HepG2 (cell line): ENCODE measurements around the gene DNPH1. TPM values are rescaled to one million over a fixed set of nuclear protein-coding genes. Genes with fewer than 3 reads are reported as not detected.

Experiments
- CC2D1A ChIP-seq: sonication (generic); formaldehyde crosslinking; IDR thresholded peaks from 2 replicates; pipeline ENCODE4 v1.8.1; 2023; ENCODE audit warnings: mild to moderate bottlenecking, missing genetic modification reagents
- ERF ChIP-seq: IDR thresholded peaks from 2 replicates; pipeline ENCODE4 v1.6.1; 2018; ENCODE audit warnings: missing biosample characterization, missing genetic modification reagents
- EZH2 ChIP-seq: conservative IDR thresholded peaks from 2 replicates; pipeline ENCODE4 v1.6.1; 2012; ENCODE audit warnings: mild to moderate bottlenecking, low read depth, low read length, moderate library complexity
- FOXA1 ChIP-seq, 2 experiments: fragments of 450-650 bp in 1 of 2; sonication (generic) in 1 of 2; formaldehyde crosslinking in 1 of 2; IDR thresholded peaks; 2 replicates each; pipeline versions ENCODE4 v1.4.0 to v1.6.1; 2016 to 2020; ENCODE audit warnings: missing genetic modification reagents in 1 of 2
- FOXO1 ChIP-seq: sonication (generic); formaldehyde crosslinking; IDR thresholded peaks from 2 replicates; pipeline ENCODE4 v1.4.0; 2020; ENCODE audit warnings: missing genetic modification reagents
- GATAD2A ChIP-seq: IDR thresholded peaks from 2 replicates; pipeline ENCODE4 v1.6.1; 2016
- GRHL1 ChIP-seq: sonication (generic); formaldehyde crosslinking; conservative IDR thresholded peaks from 2 replicates; pipeline ENCODE4 v1.8.0; 2022; ENCODE audit warnings: missing genetic modification reagents
- HOXA5 ChIP-seq: sonication (generic); formaldehyde crosslinking; IDR thresholded peaks from 2 replicates; pipeline ENCODE4 v1.4.0; 2020; ENCODE audit warnings: missing genetic modification reagents
- JARID2 ChIP-seq: sonication (generic); formaldehyde crosslinking; IDR thresholded peaks from 2 replicates; pipeline ENCODE4 v1.8.1; 2023; ENCODE audit warnings: missing genetic modification reagents, inconsistent platforms; ENCODE audit not compliant: insufficient replicate concordance
- NCOA2 ChIP-seq: sonication (generic); formaldehyde crosslinking; IDR thresholded peaks from 2 replicates; pipeline ENCODE4 v1.8.0; 2022; ENCODE audit warnings: inconsistent platforms
- PCBP1 ChIP-seq: fragments of 200-400 bp; formaldehyde crosslinking; IDR thresholded peaks from 2 replicates; pipeline ENCODE4 v1.6.1; 2017; ENCODE audit warnings: mild to moderate bottlenecking, low read depth, low read length, borderline replicate concordance
- PHF5A ChIP-seq: IDR thresholded peaks from one replicate; pipeline ENCODE4 v1.6.1; 2018; ENCODE audit warnings: low read depth, missing genetic modification reagents; ENCODE audit not compliant: unreplicated experiment
- RNF2 ChIP-seq: fragments of 450-650 bp; conservative IDR thresholded peaks from 2 replicates; pipeline ENCODE4 v1.6.1; 2016; ENCODE audit warnings: low read depth
- SOX13 ChIP-seq, 3 experiments: fragments of 450-650 bp in 1 of 3; sonication (generic) in 1 of 3; formaldehyde crosslinking in 1 of 3; IDR thresholded peaks in 2 of 3; conservative IDR thresholded peaks in 1 of 3; 2 replicates each; pipeline versions ENCODE4 v1.5.0 to v1.6.1; 2016 to 2020; ENCODE audit warnings: antibody characterized with exemption in 1 of 3, mild to moderate bottlenecking in 1 of 3, missing compliant biosample characterization in 1 of 3, missing genetic modification reagents in 1 of 3, moderate library complexity in 1 of 3
- SOX6 ChIP-seq, 2 experiments: fragments of 450-650 bp in 1 of 2; sonication (generic) in 1 of 2; formaldehyde crosslinking in 1 of 2; IDR thresholded peaks; 2 replicates each; pipeline versions ENCODE4 v1.4.0 to v1.6.1; 2017 to 2020; ENCODE audit warnings: antibody characterized with exemption in 1 of 2, mild to moderate bottlenecking in 1 of 2, missing genetic modification reagents in 1 of 2
- SRF ChIP-seq: IDR thresholded peaks from 2 replicates; pipeline ENCODE4 v1.6.1; 2011; ENCODE audit warnings: mild to moderate bottlenecking, low read depth, low read length, moderate library complexity
- ZNF33B ChIP-seq: sonication (generic); formaldehyde crosslinking; IDR thresholded peaks from 2 replicates; pipeline ENCODE4 v1.5.1; 2020; ENCODE audit warnings: mild to moderate bottlenecking, missing genetic modification reagents
- ZNF570 ChIP-seq: sonication (generic); formaldehyde crosslinking; IDR thresholded peaks from 2 replicates; pipeline ENCODE4 v1.4.0; 2020; ENCODE audit warnings: mild to moderate bottlenecking, missing genetic modification reagents, borderline replicate concordance
- ZNF576 ChIP-seq: sonication (generic); formaldehyde crosslinking; IDR thresholded peaks from 2 replicates; pipeline ENCODE4 v1.4.0; 2020; ENCODE audit warnings: mild to moderate bottlenecking, missing genetic modification reagents
- ZNF580 ChIP-seq: IDR thresholded peaks from 2 replicates; pipeline ENCODE4 v1.6.1; 2016; ENCODE audit warnings: low read depth, borderline replicate concordance
- ZNF615 ChIP-seq: sonication (generic); formaldehyde crosslinking; IDR thresholded peaks from 2 replicates; pipeline ENCODE4 v1.5.0; 2020; ENCODE audit warnings: mild to moderate bottlenecking, missing genetic modification reagents, borderline replicate concordance
- ZNF724P ChIP-seq: sonication (generic); formaldehyde crosslinking; IDR thresholded peaks from 2 replicates; pipeline ENCODE4 v1.8.0; 2022; ENCODE audit warnings: missing genetic modification reagents, borderline replicate concordance
- ZNF777 ChIP-seq: sonication (generic); formaldehyde crosslinking; IDR thresholded peaks from 2 replicates; pipeline ENCODE4 v1.4.0; 2020; ENCODE audit warnings: missing genetic modification reagents
- polyA plus RNA-seq, 8 experiments: library from polyadenylated mRNA; depleted of rRNA in 3 of 8; stranded (reverse) in 7 of 8; unstranded in 1 of 8; fragments of >200 nt; fragmentation: Illumina TruSeq in 4 of 8; extraction: Trizol in 4 of 8; gene quantifications; 2 replicates each; pipeline versions ENCODE4 v1.2.1 to v1.2.3, GENCODE V29; 2011 to 2016; ENCODE audit warnings: low read depth in 4 of 8, missing spikeins in 1 of 8, mixed read lengths in 1 of 8; ENCODE audit not compliant: insufficient read depth in 1 of 8
- total RNA-seq, 5 experiments: library from RNA; depleted of rRNA; stranded (reverse); fragments of >200 nt; fragmentation: Illumina TruSeq; extraction: Trizol; gene quantifications; 2 replicates each; pipeline ENCODE4 v1.2.3, GENCODE V29; 2016; ENCODE audit warnings: low read depth in 1 of 5
- TF ChIP-seq, protein P1 (sequence below): sonication (generic); formaldehyde crosslinking; IDR thresholded peaks from 2 replicates; pipeline ENCODE4 v1.4.0; 2020; ENCODE audit warnings: missing genetic modification reagents, mild to moderate bottlenecking, borderline replicate concordance
- TF ChIP-seq, protein P2 (sequence below): sonication (generic); formaldehyde crosslinking; IDR thresholded peaks from 2 replicates; pipeline ENCODE4 v1.5.0; 2020; ENCODE audit warnings: mild to moderate bottlenecking, missing genetic modification reagents

Gene DNPH1
- total and polyA plus RNA-seq, 2 of the 13 experiments (the other 11 are each of a cell fraction or from before 2014, with no cell fraction given): 56.5 to 75.1 TPM

GRCh38 chr6:43276577-43277305 lies 47.5 kb upstream of the DNPH1 start (continued):
- TF ChIP-seq GRHL1 (no peak), GATAD2A (CRISPR knock-in tag) (peak; percentile 90), ZNF576 (no peak), SOX13 (IDR thresholded peaks at IDR 0.05) (no peak), SOX13 (CRISPR knock-in tag; conservative IDR thresholded peaks at IDR 0.05 in 1 of 2, IDR thresholded peaks at IDR 0.05 in 1 of 2) (peak in 1 of 2 experiments; percentile 45; a peak in 1 of 4 replicates), FOXO1 (CRISPR knock-in tag) (peak; percentile 34; the same call in 1 of the 2 replicates), CC2D1A (no peak), RNF2 (no peak), SRF (0 out of 2 replicates have a peak, but pooled peaks have one; percentile 36), JARID2 (CRISPR knock-in tag) (no peak), NCOA2 (peak; percentile 63), ZNF570 (CRISPR knock-in tag) (no peak), ERF (peak; percentile 73; the same call in 1 of the 2 replicates), HOXA5 (CRISPR knock-in tag) (no peak), PCBP1 (peak; percentile 62; the same call in 1 of the 2 replicates), SOX6 (IDR thresholded peaks at IDR 0.05) (no peak), SOX6 (CRISPR knock-in tag; IDR thresholded peaks at IDR 0.05) (peak; percentile 65), ZNF580 (no peak), ZNF777 (CRISPR knock-in tag) (no peak), ZNF724P (CRISPR knock-in tag) (no peak), PHF5A (CRISPR knock-in tag) (peak; percentile 21), ZNF33B (CRISPR knock-in tag) (no peak), FOXA1 (IDR thresholded peaks at IDR 0.05) (no peak), FOXA1 (CRISPR knock-in tag; IDR thresholded peaks at IDR 0.05) (no peak), ZNF615 (CRISPR knock-in tag) (0 out of 2 replicates have a peak, but pooled peaks have one; percentile 58), EZH2 (no peak)
- TF ChIP-seq, protein P1, sequence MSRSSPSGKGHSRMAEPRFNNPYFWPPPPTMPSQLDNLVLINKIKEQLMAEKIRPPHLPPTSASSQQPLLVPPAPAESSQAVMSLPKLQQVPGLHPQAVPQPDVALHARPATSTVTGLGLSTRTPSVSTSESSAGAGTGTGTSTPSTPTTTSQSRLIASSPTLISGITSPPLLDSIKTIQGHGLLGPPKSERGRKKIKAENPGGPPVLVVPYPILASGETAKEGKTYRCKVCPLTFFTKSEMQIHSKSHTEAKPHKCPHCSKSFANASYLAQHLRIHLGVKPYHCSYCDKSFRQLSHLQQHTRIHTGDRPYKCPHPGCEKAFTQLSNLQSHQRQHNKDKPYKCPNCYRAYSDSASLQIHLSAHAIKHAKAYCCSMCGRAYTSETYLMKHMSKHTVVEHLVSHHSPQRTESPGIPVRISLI: peak; percentile 24; the same call in 1 of the 2 replicates
- TF ChIP-seq, protein P2, sequence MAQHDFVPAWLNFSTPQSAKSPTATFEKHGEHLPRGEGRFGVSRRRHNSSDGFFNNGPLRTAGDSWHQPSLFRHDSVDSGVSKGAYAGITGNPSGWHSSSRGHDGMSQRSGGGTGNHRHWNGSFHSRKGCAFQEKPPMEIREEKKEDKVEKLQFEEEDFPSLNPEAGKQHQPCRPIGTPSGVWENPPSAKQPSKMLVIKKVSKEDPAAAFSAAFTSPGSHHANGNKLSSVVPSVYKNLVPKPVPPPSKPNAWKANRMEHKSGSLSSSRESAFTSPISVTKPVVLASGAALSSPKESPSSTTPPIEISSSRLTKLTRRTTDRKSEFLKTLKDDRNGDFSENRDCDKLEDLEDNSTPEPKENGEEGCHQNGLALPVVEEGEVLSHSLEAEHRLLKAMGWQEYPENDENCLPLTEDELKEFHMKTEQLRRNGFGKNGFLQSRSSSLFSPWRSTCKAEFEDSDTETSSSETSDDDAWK: no peak
